ENCODE measurements around the gene CBR1.

DNA sequence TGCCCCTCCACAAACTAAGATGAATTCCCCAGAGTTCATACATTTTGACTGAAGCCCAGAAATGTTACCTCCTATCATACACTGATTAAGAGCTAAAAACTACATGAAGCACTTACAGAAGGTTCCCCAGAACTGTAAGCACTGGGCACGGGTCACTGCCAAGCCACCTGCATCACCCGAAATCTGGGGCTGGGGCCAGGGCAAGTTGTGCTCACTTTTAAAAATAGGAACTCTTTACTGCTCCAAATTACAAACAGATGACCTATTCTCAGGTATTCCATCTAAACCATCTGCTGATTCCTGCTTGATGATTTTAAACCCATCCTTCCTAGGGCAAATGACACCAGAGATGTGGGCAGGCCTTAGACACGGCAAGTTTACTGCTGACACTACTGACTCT, 14.3 kb upstream of the CBR1 start:
- TF ChIP-seq CTCF (IDR thresholded peaks at IDR 0.05) (no peak), POLR2A (IDR thresholded peaks at IDR 0.05) (no peak)

Measured in testis (tissue), 2 donors.